Endothelial cell (in vitro differentiated cells): ENCODE results near the gene TRIP10. TPM values are rescaled to one million over a fixed set of nuclear protein-coding genes. Genes with fewer than 3 reads are reported as not detected.
"Not testable (repeated sequence)": the region's sequence is repeated elsewhere in the genome, so short reads cannot be mapped to it uniquely, and the experiment has no call there.

Source experiments
- DNase-seq: peaks from one replicate; pipeline ENCODE4 v3.0.0; 2021; ENCODE audit warnings: low spot score
- H3K27ac Mint-ChIP-seq: one replicate; pipeline ENCODE4 v1.8.0; 2021; ENCODE audit warnings: mixed read lengths, inconsistent platforms; ENCODE audit not compliant: unreplicated experiment
- H3K27me3 Mint-ChIP-seq: one replicate; pipeline ENCODE4 v1.8.0; 2021; ENCODE audit warnings: mild to moderate bottlenecking, moderate library complexity, mixed read lengths, inconsistent platforms; ENCODE audit not compliant: unreplicated experiment
- H3K36me3 Mint-ChIP-seq: one replicate; pipeline ENCODE4 v1.8.0; 2021; ENCODE audit warnings: mild to moderate bottlenecking, low read depth, mixed read lengths, inconsistent platforms; ENCODE audit not compliant: unreplicated experiment
- H3K4me1 Mint-ChIP-seq: one replicate; pipeline ENCODE4 v1.8.0; 2021; ENCODE audit warnings: mild to moderate bottlenecking, mixed read lengths, inconsistent platforms; ENCODE audit not compliant: unreplicated experiment
- H3K4me3 Mint-ChIP-seq: one replicate; pipeline ENCODE4 v1.8.0; 2021; ENCODE audit warnings: mild to moderate bottlenecking, mixed read lengths, inconsistent platforms; ENCODE audit not compliant: unreplicated experiment
- H3K9me3 Mint-ChIP-seq: one replicate; pipeline ENCODE4 v1.8.0; 2021; ENCODE audit warnings: mixed read lengths, inconsistent platforms; ENCODE audit not compliant: unreplicated experiment
- total RNA-seq: library from RNA; stranded (reverse); fragmentation: NEBNext Ultra II Directional; extraction: Animal tissue kit (Norgen Biotek cat#: 25700); gene quantifications from one replicate; pipeline ENCODE4 v1.2.1, GENCODE V29; 2021; ENCODE audit not compliant: unreplicated experiment
- TF ChIP-seq, protein P1 (sequence below): fragments of 200-600 bp; sonication (generic); IDR thresholded peaks from one replicate; pipeline ENCODE4 v1.5.0; 2021; ENCODE audit warnings: antibody characterized with exemption; ENCODE audit not compliant: unreplicated experiment

The TRIP10 gene
- total RNA-seq, 1 donor from 2014 or later, result 42.8 TPM

DNA sequence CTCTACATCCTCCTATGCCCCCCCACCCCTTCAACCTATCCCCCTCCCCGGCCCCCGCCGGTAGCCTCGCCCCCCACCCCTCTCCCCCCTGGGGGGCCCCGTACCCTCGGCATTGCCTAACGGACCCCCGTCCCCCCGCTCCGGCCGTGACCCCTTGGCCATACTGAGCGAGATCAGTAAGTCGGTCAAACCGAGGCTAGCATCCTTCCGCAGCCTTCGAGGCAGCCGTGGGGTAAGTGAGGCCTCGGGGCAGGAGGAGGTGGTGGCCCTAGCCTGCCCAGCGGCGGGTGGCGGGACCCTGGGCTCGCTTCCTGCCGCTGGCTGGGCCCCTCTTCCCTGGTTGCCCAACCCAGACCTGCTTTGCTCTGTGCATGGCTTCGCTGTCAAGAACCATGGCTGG, 6.5 kb downstream of the TRIP10 start:
- no peaks in the 10 kb centered on the region for H3K9me3 Mint-ChIP-seq
- peaks cover 4% of the 10 kb centered on the region for H3K27me3 Mint-ChIP-seq
- no peak for DNase-seq
- H3K27ac Mint-ChIP-seq, result no peak overlapping the region
- no peaks in the 10 kb centered on the region for H3K4me1 Mint-ChIP-seq
- H3K4me3 Mint-ChIP-seq, result peak overlapping the region; percentile 44
- TF ChIP-seq, protein P1, sequence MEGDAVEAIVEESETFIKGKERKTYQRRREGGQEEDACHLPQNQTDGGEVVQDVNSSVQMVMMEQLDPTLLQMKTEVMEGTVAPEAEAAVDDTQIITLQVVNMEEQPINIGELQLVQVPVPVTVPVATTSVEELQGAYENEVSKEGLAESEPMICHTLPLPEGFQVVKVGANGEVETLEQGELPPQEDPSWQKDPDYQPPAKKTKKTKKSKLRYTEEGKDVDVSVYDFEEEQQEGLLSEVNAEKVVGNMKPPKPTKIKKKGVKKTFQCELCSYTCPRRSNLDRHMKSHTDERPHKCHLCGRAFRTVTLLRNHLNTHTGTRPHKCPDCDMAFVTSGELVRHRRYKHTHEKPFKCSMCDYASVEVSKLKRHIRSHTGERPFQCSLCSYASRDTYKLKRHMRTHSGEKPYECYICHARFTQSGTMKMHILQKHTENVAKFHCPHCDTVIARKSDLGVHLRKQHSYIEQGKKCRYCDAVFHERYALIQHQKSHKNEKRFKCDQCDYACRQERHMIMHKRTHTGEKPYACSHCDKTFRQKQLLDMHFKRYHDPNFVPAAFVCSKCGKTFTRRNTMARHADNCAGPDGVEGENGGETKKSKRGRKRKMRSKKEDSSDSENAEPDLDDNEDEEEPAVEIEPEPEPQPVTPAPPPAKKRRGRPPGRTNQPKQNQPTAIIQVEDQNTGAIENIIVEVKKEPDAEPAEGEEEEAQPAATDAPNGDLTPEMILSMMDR, result no peak
- H3K36me3 Mint-ChIP-seq, result peaks cover 30% of the 10 kb centered on the region

DNA sequence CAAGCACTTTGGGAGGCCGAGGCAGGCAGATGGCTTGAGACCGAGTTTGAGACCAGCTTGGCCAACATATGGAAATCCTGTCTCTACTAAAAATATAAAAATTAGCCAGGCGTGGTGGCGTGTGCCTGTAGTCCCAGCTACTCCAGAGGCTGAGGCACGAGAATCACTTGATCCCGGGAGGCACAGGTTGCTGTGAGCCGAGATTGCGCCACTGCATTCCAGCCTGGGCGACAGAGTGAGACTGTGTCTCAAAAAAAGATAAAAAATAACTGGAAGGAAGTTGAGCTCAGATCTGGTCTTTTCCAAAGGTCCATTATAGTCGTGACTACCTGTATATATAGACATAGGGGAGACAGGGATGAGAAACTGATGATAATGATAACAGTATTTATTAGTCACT, 9.1 kb downstream of the TRIP10 start:
- not testable (repeated sequence) for H3K4me3 Mint-ChIP-seq, H3K27ac Mint-ChIP-seq
- H3K36me3 Mint-ChIP-seq, result peaks cover 33% of the 10 kb centered on the region

DNA sequence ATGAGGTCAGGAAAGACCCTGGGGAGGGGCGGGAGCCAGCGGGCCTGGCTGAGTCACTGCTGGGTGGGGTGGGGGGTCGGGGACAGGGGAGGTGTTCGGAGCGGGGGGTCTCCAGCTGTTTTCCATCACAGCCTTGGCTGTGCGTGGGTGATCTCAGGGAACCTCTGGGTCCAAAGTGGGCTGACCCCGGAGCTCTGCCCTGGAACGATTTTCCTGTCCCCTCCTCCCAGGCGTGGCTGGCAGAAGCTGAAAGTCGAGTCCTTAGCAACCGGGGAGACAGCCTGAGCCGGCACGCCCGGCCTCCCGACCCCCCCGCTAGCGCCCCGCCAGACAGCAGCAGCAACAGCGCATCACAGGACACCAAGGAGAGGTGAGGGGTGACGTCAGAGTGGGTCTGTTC, 10.6 kb downstream of the TRIP10 start:
- no peaks in the 10 kb centered on the region for H3K9me3 Mint-ChIP-seq
- peaks cover 23% of the 10 kb centered on the region for H3K36me3 Mint-ChIP-seq
- TF ChIP-seq, protein P1, result no peak
- no peaks in the 10 kb centered on the region for H3K4me1 Mint-ChIP-seq
- H3K27ac Mint-ChIP-seq, result no peak overlapping the region
- H3K27me3 Mint-ChIP-seq, result peaks cover 3% of the 10 kb centered on the region
- peak overlapping the region; percentile 71 for H3K4me3 Mint-ChIP-seq
- no peak for DNase-seq

More for the DNA sequence above, 9.1 kb downstream of the TRIP10 start:
- DNase-seq, H3K4me1 Mint-ChIP-seq, H3K27me3 Mint-ChIP-seq, H3K9me3 Mint-ChIP-seq: not testable (repeated sequence)

DNA sequence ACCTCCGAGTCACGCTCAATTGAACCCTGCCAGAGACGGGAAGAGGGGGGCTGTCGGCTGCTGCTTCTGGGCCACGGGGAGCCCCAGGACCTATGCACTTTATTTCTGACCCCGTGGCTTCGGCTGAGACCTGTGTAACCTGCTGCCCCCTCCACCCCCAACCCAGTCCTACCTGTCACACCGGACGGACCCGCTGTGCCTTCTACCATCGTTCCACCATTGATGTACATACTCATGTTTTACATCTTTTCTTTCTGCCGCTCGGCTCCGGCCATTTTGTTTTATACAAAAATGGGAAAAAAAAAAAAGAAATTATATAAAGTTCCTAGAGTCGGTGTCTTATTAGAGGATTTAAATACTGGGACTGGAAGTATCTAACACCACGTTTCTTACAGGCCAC, 11.7 kb downstream of the TRIP10 start:
- Mint-ChIP-seq H3K27me3 (peaks cover 3% of the 10 kb centered on the region), H3K4me1 (no peaks in the 10 kb centered on the region), H3K4me3 (peak overlapping the region; percentile 37), H3K27ac (no peak overlapping the region), H3K36me3 (peaks cover 16% of the 10 kb centered on the region), H3K9me3 (no peaks in the 10 kb centered on the region)
- DNase-seq, result no peak
- TF ChIP-seq, protein P1, result no peak

DNA sequence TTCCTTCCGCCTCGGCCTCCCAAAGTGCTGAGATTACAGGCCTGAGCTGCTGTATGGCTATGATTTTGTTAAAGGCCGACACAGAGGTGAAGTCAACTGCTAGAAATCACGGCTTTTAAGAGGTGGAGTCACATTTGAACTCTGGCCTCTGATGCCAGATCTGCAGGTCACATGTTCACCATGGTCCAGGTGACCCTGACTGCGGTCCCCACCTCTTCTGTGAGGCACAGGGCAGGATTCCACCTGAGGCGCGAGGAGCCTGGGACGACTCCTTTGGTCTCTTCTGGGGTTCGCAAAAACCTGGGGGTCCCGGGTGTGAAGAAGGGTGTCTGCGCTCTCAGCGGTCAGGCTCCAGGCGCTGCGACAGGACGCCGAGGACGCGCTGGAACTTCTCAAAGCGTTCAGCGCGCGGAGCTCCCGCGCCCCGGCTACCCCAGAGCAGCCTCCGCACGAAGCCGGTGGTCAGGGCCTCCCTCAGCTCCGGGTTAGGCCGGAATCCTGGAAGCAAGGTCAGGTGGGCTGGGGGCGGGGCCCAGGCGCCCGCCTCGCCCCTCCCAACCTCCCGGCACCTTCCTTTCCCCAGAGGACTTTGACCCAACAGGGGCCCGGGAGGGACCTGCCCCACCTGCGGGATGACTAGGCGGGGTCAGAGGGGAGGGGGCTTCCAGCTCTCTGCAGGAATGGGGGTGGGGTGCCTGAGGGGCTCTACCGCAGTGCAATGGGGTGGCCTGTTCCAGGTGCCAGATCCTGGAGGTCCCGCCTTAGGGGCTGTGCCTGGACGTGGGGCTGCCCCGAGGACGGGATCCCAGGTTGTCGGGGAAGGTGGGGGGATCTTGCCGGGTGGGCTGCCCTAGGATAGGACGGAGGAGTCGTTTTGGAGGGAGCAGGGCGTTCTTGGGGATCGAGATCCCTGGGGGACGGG, 13.0 kb downstream of the TRIP10 start:
- Mint-ChIP-seq H3K36me3 (peaks cover 16% of the 10 kb centered on the region), H3K9me3 (no peaks in the 10 kb centered on the region)

More for the DNA sequence above, 13.0 kb downstream of the TRIP10 start:
- DNase-seq, result peak; percentile 44
- Mint-ChIP-seq H3K27ac (no peak overlapping the region), H3K4me1 (no peaks in the 10 kb centered on the region), H3K27me3 (peaks cover 7% of the 10 kb centered on the region), H3K4me3 (no peak overlapping the region)
- TF ChIP-seq, protein P1, result no peak
